Fibroblast of lung (primary cell): Measurements from ENCODE around the gene PPARGC1A.

Experiments
- CTCF ChIP-seq, 2 donors: IDR thresholded peaks in 1 of 2; conservative IDR thresholded peaks in 1 of 2; 1 replicate in 1 of 2; 2 replicates in 1 of 2; pipeline ENCODE4 v1.5.1; 2011 to 2012; ENCODE audit warnings: low read length in 2 of 2, control low read depth in 1 of 2, inconsistent platforms in 1 of 2, low read depth in 1 of 2, mild to moderate bottlenecking in 1 of 2
- EZH2 ChIP-seq: IDR thresholded peaks from 2 replicates; pipeline ENCODE4 v1.5.1; 2012; ENCODE audit warnings: low read length, control low read depth, mild to moderate bottlenecking; ENCODE audit errors: missing control alignments

GRCh38 chr4:23779839-23780238, 110.0 kb downstream of the PPARGC1A start:
- TF ChIP-seq CTCF (conservative IDR thresholded peaks at IDR 0.05 in 1 of 2, IDR thresholded peaks at IDR 0.05 in 1 of 2; ENCODE audit: low read depth in 1 of 2, low read length in 2 of 2) (no peak), EZH2 (no peak)
